GM23338 (cell line): Measurements from ENCODE around the gene ANKRD1.

Experiments used
- EZH2 ChIP-seq: fragments of 200-600 bp; sonication (generic); IDR thresholded peaks from one replicate; pipeline ENCODE4 v1.8.0; 2017; ENCODE audit warnings: antibody characterized with exemption, mild to moderate bottlenecking, low read depth; ENCODE audit not compliant: unreplicated experiment
- EZH2phosphoT487 ChIP-seq: fragments of 200-600 bp; sonication (generic); IDR thresholded peaks from one replicate; pipeline ENCODE4 v1.8.1; 2018; ENCODE audit warnings: antibody characterized with exemption; ENCODE audit not compliant: unreplicated experiment
- JUNB ChIP-seq: IDR thresholded peaks from one replicate; pipeline ENCODE4 v1.6.1; 2016; ENCODE audit warnings: antibody characterized with exemption; ENCODE audit not compliant: unreplicated experiment
- TF ChIP-seq, protein P1 (sequence below), 2 experiments: fragments of 200-600 bp in 1 of 2; sonication (generic) in 1 of 2; conservative IDR thresholded peaks; 2 replicates each; pipeline versions ENCODE4 v1.5.1 to v1.6.1; 2016 to 2017; ENCODE audit warnings: antibody characterized with exemption in 2 of 2, low read depth in 2 of 2, mild to moderate bottlenecking in 2 of 2, moderate library complexity in 1 of 2

DNA sequence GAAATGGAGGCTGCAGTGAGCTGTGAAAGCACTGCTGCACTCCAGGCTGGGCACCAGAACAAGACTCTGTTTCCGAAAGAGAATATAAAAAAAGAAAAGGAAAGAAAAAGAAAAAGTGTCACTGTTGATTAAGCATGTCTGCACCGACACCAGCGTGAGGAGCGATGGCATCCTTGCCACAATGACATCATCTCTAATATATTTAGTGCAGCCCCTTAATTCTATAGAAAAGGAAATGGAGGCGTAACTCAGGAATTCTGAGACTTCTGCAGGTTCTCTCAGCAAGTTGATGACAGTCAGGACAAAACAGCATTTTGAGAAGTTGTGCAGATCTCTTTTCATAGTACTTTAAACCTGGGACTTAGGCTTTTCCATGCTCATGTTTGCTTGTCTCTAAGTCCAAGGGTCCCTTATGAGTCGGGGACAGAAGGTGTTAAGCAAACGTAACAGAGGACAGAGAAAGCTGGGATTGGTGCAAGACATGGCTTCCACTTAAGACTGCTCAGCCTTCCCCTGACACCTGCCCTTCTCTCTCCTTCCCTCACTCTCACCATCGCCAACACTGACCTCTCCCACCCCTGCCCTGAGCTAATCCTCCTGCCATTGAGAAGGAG, 16.9 kb upstream of the ANKRD1 start:
- TF ChIP-seq EZH2 (no peak), EZH2phosphoT487 (no peak), JUNB (no peak)
- TF ChIP-seq, protein P1, sequence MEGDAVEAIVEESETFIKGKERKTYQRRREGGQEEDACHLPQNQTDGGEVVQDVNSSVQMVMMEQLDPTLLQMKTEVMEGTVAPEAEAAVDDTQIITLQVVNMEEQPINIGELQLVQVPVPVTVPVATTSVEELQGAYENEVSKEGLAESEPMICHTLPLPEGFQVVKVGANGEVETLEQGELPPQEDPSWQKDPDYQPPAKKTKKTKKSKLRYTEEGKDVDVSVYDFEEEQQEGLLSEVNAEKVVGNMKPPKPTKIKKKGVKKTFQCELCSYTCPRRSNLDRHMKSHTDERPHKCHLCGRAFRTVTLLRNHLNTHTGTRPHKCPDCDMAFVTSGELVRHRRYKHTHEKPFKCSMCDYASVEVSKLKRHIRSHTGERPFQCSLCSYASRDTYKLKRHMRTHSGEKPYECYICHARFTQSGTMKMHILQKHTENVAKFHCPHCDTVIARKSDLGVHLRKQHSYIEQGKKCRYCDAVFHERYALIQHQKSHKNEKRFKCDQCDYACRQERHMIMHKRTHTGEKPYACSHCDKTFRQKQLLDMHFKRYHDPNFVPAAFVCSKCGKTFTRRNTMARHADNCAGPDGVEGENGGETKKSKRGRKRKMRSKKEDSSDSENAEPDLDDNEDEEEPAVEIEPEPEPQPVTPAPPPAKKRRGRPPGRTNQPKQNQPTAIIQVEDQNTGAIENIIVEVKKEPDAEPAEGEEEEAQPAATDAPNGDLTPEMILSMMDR (conservative IDR thresholded peaks at IDR 0.05; ENCODE audit: low read depth in 2 of 2) = no peak
